Rectal smooth muscle tissue (tissue), 1 donor: ENCODE results near the gene MYOZ2.

Experiments used
- H3K27ac ChIP-seq: one replicate; pipeline ENCODE4 v1.7.0; 2013; ENCODE audit warnings: low read depth, low read length, inconsistent platforms
- H3K27me3 ChIP-seq: one replicate; pipeline ENCODE4 v1.7.0; 2013; ENCODE audit warnings: low read length; ENCODE audit not compliant: control insufficient read depth, insufficient read depth
- H3K36me3 ChIP-seq: one replicate; pipeline ENCODE4 v1.7.0; 2013; ENCODE audit warnings: low read length; ENCODE audit not compliant: control insufficient read depth, insufficient read depth
- H3K4me1 ChIP-seq: one replicate; pipeline ENCODE4 v1.7.0; 2013; ENCODE audit warnings: low read length; ENCODE audit not compliant: control insufficient read depth, insufficient read depth
- H3K4me3 ChIP-seq: one replicate; pipeline ENCODE4 v1.7.0; 2013; ENCODE audit warnings: low read length
- H3K9ac ChIP-seq: one replicate; pipeline ENCODE4 v1.7.0; 2013; ENCODE audit warnings: low read length

MYOZ2 gene

GRCh38 chr4:119135721-119136121 lies at the start of gene MYOZ2:
MYOZ2 (plus strand) TSS chr4:119135832; CDS start chr4:119136526, 694 bp downstream.
- H3K36me3 ChIP-seq, result no peaks in the 10 kb centered on the region
- H3K4me3 ChIP-seq, result no peak within 1 kb of the TSS
- no peak within 1 kb of the TSS for H3K27ac ChIP-seq
- H3K27me3 ChIP-seq, result no peaks in the 10 kb centered on the region
- H3K9ac ChIP-seq, result no peak within 1 kb of the TSS
- no peaks in the 10 kb centered on the region for H3K4me1 ChIP-seq

GRCh38 chr4:119087121-119087520 lies 48.5 kb upstream of the MYOZ2 start:
- Histone ChIP-seq H3K4me1 (no peaks in the 10 kb centered on the region), H3K27ac (no peak overlapping the region), H3K27me3 (no peaks in the 10 kb centered on the region)

GRCh38 chr4:119087656-119088055 lies 48.0 kb upstream of the MYOZ2 start:
- H3K9ac ChIP-seq, result no peak overlapping the region
- no peak overlapping the region for H3K4me3 ChIP-seq
- no peaks in the 10 kb centered on the region for H3K36me3 ChIP-seq
- H3K27ac ChIP-seq, result no peak overlapping the region
- no peaks in the 10 kb centered on the region for H3K27me3 ChIP-seq
- no peaks in the 10 kb centered on the region for H3K4me1 ChIP-seq

More at GRCh38 chr4:119087121-119087520, 48.5 kb upstream of the MYOZ2 start:
- no peak overlapping the region for H3K9ac ChIP-seq
- H3K4me3 ChIP-seq, result no peak overlapping the region
- no peaks in the 10 kb centered on the region for H3K36me3 ChIP-seq

DNA sequence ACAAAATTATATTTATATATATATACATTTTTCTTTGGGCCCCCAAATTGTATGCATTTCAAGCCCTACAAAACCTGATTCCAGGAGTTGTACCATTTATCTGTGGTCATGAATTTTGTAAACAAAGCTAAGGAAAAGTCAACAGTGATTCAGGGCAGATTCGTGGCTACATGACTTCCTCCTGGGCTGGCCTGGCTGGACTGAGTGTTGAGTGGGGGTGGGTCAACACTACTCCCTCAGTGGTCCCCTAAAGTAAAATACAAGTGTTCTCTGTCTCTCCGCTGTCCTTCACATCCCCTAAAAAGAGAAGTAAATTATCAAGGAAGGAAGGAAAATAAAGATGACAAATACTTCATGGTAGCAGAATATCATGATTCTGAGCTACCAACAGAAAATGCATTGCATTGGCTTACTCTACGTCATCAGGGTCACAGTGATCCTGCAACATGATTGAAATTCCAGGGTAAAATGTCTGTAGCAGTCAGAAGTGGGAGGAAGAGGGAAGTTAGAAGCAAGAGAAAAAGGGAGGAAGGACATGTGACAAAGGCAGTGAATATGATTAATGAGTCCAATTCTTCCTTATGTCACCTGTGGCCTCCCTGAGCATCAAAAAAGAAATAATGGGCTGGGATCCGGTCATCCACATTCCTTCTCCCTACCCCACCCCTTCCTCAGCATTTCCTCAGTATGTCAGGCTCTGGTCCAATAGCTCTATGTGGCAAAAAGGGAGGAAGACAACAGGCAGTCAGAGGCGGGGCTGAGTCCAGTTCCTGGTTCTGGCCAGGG lies 42.4 kb upstream of the MYOZ2 start:
- Histone ChIP-seq H3K9ac (no peak overlapping the region), H3K27me3 (no peaks in the 10 kb centered on the region), H3K4me3 (no peak overlapping the region), H3K4me1 (no peaks in the 10 kb centered on the region), H3K36me3 (no peaks in the 10 kb centered on the region), H3K27ac (no peak overlapping the region)

- Histone ChIP-seq H3K27ac (no peak overlapping the region), H3K4me1 (no peaks in the 10 kb centered on the region)
Measured at GRCh38 chr4:119097282-119097900, 38.2 kb upstream of the MYOZ2 start.

GRCh38 chr4:119098306-119098705 lies 37.3 kb upstream of the MYOZ2 start:
- H3K4me1 ChIP-seq, result no peaks in the 10 kb centered on the region
- H3K9ac ChIP-seq, result no peak overlapping the region
- no peaks in the 10 kb centered on the region for H3K27me3 ChIP-seq
- no peaks in the 10 kb centered on the region for H3K36me3 ChIP-seq
- H3K27ac ChIP-seq, result no peak overlapping the region
- H3K4me3 ChIP-seq, result no peak overlapping the region

More at GRCh38 chr4:119097282-119097900, 38.2 kb upstream of the MYOZ2 start:
- H3K36me3 ChIP-seq, result no peaks in the 10 kb centered on the region
- no peak overlapping the region for H3K9ac ChIP-seq
- H3K27me3 ChIP-seq, result no peaks in the 10 kb centered on the region
- no peak overlapping the region for H3K4me3 ChIP-seq

DNA sequence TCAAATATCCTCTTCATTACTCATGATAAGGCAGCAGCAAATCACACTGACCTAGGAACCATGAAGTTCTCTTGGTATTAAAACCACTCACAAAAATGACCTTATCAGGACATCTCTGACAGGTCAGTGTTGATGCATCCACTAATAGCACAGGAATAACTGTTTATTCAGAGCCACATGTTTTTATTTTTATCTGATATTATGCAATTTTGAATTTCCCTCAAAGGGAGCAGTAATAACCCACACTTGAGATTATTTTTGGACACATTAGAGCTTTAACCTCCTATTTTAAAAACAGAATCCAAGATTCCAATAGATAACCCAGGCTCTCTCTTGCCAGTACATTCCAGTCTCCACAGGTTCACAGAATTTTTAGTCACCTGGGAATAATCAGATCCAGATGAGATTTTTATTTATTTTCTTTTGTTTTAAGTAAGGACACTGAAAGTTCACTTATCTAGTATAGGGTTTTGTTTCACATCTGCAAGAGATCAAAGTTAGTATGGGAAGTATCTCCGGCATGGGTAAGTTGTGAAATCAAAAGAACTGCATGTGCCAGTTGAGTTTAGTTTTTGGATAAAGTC lies 36.3 kb upstream of the MYOZ2 start:
- no peaks in the 10 kb centered on the region for H3K36me3 ChIP-seq
- no peak overlapping the region for H3K4me3 ChIP-seq
- no peak overlapping the region for H3K27ac ChIP-seq
- H3K27me3 ChIP-seq, result no peaks in the 10 kb centered on the region
- no peak overlapping the region for H3K9ac ChIP-seq
- H3K4me1 ChIP-seq, result peaks cover 2% of the 10 kb centered on the region

GRCh38 chr4:119100655-119101054 lies 35.0 kb upstream of the MYOZ2 start:
- no peak overlapping the region for H3K27ac ChIP-seq
- H3K4me3 ChIP-seq, result no peak overlapping the region
- no peaks in the 10 kb centered on the region for H3K27me3 ChIP-seq
- H3K9ac ChIP-seq, result no peak overlapping the region
- no peaks in the 10 kb centered on the region for H3K36me3 ChIP-seq
- peaks cover 2% of the 10 kb centered on the region for H3K4me1 ChIP-seq

GRCh38 chr4:119103263-119103662 lies 32.4 kb upstream of the MYOZ2 start:
- Histone ChIP-seq H3K27me3 (no peaks in the 10 kb centered on the region), H3K4me3 (no peak overlapping the region), H3K4me1 (peaks cover 2% of the 10 kb centered on the region), H3K36me3 (no peaks in the 10 kb centered on the region), H3K9ac (no peak overlapping the region), H3K27ac (peak overlapping the region; percentile 30)

DNA sequence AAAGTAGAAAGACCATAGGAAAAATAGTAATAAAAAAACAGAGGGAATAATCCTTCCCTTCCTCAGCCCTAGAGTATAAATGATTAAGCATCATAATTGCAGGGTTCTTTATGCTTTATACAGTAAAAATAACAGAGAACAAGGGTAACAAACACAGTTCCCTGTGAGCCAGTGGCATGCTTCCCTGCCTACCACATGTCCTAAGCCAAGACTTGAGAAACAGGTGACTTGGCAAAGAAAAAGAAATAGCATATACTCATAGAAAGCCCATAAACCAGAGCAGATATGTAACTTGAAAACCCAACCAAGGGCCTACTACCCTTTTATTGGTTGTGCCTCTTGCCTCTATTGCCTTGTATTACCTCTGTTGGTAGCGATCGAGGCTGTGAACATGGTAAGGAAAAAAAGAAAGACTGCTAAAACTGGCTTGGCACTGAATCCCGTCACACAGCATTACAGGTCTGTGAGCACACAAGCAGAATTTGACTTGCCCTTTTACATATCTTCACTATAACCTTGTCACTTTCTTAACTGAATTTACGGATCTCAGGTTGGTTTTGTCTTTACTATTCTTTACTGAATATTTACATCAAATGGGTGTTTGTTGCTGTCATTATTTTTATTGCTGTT lies 30.9 kb upstream of the MYOZ2 start:
- H3K4me3 ChIP-seq, result no peak overlapping the region
- H3K27me3 ChIP-seq, result no peaks in the 10 kb centered on the region
- peaks cover 2% of the 10 kb centered on the region for H3K4me1 ChIP-seq
- H3K9ac ChIP-seq, result no peak overlapping the region
- no peak overlapping the region for H3K27ac ChIP-seq
- no peaks in the 10 kb centered on the region for H3K36me3 ChIP-seq

DNA sequence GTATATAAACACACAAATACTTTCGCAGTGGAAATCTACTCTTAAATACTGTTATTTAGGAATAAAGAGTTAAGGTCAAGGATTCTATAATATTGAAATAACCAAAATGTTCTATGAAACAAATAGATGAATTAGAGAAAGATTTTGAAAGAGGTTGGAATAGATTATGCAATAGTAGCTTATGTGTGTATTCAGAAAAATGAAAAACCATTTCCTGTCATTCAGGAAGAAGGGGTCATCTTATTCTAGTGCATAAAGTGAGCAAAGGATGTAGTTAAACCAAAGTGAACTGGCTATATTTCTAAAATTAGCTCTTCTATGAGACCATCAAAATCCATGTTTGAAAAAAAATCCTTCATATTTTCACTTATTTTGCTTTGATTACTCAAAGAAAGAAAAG lies 30.0 kb upstream of the MYOZ2 start:
- Histone ChIP-seq H3K9ac (no peak overlapping the region), H3K36me3 (no peaks in the 10 kb centered on the region), H3K4me3 (no peak overlapping the region), H3K27me3 (no peaks in the 10 kb centered on the region), H3K27ac (no peak overlapping the region), H3K4me1 (peaks cover 2% of the 10 kb centered on the region)
